Stimulated activated CD4-positive, alpha-beta T cell treated with anti-CD3 and anti-CD28 coated beads, Interleukin-15, amount 100 ng/mL, for 1 hour (primary cell): ENCODE measurements around the gene NAT16.
"Not testable (repeated sequence)": the region's sequence is repeated elsewhere in the genome, so short reads cannot be mapped to it uniquely, and the experiment has no call there.

Experiments used
- DNase-seq, 2 donors: peaks; one replicate each; pipeline ENCODE4 v3.0.0-alpha.2; 2020; ENCODE audit warnings: low read depth in 1 of 2, low spot score in 1 of 2

The NAT16 gene

DNA sequence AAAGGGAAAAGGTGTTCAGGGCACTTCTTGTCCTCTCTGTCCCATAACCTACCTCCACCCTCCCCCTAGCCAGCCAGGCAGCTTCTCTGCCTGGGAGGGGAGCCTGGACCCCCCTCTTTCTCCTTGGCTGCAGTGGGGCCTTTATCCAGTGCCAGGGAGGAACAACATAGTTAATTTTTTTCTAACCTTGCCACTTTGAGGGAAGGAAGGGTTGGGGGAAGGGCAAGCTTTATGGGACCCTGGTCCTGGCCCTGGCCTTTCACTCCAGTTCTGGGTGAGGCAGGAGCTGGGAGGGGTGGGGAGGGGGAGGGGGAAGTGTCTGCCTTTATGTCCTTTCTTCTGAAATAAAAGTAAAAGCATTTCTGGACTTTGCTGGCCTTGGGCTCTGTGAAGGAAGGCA is 19.2 kb downstream of the NAT16 start:
- DNase-seq: no peak

DNA sequence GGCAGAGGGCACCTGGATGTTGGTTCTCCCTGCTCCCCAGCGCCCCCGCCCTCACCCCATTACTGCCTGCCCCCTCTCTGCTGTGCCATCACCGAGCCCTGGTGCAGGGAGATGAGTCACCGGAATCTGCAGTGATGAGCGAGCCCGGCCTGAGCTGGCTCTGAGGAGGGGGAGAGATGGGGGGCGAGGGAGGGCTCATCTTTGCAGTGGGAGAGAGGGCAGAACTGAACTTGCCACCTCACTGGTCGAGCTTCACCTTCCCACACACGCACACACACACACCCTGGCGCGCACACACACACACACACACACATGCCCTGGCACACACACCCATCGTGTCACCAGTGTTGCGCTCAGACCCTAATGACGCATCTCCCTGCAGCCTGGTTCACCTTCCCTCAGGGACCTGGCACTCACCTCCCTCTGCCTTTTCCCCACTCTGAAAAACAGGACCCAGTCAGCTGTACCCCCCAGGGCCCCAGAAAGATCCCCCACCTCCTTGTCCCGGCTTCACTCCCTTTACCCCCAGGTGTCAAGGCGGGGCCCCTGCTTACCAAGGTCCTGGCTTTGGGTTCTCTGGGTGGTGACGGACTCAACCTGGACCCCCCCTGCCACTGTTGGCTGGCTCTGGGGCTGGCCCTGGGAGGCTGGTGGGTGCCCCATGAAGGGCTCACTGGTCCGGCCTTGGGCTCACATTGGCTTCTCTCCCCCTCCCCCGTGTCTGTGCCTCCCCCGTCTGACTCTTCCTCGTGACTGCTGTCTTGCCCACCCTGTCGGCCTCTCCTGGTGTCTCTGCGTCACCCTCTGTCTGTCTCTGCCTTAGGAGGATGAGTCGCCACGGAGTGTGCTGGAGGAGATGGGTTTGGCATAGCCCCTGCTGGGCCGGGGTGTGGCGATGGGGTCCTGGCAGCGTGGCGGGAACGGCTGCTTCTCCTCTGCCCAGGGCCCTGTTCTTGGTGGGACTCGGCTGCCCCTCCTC is 20.1 kb downstream of the NAT16 start:
- no peak for DNase-seq

DNA sequence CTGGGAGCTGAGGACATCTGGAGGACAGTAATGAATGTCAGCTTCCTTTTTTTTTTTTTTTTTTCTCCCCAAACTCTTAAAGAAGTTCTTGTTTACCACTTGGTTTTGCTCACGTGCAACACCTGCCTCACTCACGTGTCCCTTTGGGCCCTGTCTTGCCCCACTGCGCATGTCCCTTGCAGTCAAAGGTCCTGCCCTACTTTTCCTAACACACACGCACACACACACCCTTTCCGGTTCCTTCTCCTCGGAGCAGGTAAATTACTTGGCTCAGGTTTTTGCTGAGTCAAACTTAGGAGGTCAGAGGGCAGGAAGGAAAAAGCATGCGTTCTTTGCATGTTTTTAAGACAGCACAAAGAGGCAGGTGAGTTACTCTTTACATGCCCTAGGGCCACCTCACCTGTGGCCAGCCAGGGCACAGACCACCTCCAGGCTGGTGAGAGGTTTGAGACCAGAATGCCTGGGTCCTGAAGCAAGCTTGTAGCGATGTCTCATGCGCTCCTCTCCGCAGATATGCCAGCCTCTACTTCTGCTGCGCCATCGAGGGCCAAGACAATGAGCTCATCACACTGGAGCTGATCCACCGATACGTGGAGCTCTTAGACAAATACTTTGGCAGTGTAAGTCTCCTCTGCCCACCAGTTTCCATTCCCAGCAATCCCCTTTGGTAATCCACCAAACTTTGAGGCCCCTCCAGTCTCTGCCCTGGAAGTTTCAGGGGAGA is 23.1 kb downstream of the NAT16 start:
- DNase-seq: no peak

DNA sequence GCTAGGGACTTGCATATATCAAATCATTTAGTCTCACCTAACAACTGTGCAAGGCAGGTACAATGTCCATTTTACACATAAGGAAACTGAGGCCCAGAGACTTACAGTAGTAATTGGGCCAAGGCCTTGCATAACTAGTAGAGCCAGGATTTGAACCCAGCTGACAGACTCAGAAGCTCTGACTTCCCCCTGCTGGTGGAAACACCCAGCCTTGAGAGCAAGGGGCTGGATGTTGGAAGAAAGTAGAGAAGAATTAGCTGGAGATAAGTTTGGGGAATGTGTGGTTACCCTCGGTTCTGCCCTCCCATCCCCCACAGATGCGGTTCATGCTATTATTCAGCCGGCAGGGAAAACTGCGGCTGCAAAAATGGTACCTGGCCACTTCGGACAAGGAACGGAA is 23.8 kb downstream of the NAT16 start:
- DNase-seq: no peak

DNA sequence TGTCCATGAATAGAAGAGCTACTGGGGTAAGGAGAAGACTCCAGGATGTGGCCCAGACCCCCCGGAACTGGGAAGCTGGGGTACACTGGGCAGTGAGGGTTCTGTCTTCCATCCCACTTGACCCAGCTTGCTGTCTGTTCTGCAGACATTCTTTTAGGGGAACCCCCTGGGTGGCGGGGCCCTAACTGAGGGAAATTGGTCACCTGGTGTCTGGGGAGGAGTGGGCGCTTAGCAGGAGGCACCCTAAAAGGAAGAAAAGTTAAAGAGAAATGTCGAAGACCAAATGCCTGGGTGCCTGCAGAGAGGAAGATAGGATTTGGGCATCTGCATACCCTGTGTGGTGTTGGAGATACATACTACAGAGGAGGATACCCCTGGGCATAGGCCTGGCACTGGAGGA is 24.8 kb downstream of the NAT16 start:
- DNase-seq: no peak

DNA sequence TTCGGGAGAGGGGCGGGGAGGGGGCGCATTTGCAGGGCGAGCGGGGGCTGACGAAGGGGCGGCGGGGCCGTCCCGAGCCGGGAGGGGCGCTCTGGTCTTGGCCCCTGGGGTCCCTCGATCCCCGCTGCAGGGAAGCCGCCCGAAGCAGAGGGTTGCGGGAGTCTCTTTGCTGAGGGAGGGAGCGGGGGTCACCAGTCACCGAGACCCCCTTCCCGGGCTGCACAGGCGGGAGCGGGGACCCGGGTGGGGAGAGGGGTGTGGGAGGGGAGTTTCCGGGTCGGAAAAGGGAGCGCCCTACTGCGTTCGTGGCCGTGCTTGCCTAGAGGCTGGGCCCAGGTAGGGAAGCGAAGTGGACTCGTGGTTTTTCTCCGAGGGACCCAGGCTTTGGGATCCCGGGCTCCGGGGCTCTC is 25.4 kb downstream of the NAT16 start:
- DNase-seq: no peak

DNA sequence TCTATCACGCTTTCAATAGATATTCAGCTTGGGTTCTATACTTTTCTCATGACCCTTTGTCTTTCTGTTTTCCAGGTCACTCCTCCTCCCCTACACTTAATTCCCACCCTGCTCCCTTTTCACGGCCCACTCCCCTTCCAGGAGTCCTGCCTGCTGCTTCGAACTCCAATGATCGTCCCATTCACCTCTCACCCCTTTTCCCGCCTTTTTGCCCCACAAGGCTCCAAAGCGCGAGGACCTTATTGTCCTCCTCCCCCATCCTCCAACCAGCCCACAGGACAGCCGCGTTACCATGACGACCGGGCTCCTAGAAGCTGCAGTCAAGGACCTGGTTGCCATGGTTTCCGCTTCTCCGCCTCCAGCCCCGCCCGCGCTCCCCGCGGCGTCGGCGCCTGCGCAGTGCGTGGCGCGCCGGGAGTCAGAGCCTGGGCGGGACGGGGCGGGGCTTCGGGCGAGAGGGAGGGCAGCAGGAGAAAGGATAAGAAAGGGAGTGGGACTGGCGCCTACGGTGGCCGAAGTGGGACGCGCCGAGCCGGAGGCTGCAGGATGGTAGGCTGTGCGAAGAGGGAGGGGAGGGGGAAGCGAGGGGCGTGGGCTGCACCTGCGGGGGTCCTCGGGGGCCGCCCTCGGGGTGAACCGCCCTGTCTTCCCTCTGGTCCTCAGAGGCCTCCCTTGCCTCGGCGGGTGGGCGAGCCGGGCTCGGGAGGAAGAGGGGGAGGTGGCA is 26.0 kb downstream of the NAT16 start, which contains the start of gene AP1S1:
TSS of gene AP1S1 (plus strand) at position 508 of the 724 bp plus-strand sequence. CDS start at position 547, 39 bp downstream.
- DNase-seq: peak; percentile 82 to 87

DNA sequence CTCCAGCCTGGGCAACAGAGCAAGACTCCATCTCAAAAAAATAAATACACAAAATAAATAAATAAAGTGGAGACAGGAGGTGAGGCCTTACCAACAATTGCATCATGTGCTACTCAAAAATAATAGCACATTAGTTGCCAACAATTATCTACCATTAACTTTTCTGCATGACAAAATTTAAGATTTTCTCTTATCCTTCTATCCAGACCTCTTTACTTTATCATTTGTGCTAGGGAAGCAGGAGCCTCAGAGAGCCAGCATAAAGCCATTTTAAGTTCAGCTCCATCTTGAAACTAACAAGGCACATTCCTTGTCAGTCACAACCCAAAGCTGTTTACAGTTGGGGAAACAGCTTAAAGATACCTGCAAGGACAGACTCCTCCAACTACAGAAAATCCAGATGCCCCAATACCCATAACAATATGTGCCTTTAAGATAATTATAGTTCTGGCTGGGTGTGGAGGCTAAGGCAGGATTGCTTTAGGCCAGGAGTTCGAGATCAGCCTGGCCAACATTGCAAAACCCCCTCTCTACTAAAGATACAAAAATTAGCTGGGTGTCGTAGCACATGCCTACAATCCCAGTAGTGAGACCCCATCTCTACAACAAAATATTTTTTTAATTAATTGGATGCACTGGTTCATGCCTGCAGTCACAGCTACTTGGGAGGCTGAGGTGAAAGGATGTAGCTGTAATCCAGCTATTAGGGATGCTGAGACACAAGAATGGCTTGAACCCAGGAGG is 28.0 kb downstream of the NAT16 start:
- DNase-seq: no peak

DNA sequence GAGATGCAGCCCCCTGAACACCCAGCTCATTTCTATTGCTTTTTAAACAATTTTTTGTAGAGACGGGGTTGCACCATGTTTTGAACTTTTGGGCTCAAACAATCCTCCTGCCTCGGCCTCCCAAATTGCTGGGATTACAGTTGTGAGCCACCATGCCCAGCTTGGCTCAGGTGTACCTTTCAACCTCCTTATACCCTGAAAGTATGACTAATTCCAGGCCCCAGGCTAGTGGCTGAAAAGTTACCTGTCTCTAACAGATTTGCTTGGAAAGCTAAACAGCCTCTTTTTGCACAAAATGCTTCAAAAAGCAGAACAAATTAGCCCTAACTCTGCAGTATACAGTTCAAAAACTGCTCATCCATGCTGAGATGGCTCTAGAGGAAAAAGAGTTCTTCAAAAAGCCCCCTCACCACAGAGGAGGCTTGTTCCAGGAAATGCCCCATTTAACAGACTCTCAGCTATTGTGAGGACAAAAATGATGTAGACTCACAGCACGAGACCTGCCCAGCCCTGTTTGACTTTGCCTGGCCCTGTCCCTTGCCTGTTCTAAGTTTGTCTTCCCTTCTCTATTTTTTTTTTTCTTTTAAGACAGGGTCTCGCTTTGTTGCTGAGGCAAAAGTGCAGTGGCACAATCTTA is 39.2 kb downstream of the NAT16 start:
- DNase-seq: no peak

DNA sequence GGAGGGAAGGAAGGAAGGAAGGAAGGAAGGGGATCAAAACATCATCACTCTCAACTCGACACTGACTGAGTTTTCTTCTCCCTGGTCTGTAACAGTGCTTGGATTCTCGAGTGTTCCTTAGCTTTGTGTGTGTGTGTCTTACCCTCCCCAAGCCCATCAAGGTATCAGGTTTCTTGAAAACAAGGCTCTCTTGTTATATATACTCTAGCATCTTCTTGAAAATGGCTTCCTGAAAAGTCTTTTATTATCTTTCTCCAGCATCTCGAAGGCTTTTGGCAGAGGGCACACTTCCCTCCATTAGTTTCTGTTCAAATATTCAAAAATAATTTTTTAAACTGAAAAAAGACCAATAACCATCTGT is 39.8 kb downstream of the NAT16 start:
- no peak for DNase-seq

DNA sequence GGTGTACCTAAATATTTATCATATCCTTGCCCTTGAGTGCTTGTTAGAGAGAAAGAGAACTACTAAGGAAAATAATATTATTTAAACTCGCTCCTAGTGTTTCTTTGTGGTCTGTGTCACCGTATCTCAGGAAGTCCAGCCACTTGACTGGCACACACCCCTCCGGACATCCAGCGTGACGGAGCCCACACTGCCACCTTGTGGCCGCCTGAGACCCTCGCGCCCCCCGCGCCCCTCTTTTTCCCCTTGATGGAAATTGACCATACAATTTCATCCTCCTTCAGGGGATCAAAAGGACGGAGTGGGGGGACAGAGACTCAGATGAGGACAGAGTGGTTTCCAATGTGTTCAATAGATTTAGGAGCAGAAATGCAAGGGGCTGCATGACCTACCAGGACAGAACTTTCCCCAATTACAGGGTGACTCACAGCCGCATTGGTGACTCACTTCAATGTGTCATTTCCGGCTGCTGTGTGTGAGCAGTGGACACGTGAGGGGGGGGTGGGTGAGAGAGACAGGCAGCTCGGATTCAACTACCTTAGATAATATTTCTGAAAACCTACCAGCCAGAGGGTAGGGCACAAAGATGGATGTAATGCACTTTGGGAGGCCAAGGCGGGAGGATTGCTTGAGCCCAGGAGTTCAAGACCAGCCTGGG is 41.8 kb downstream of the NAT16 start:
- DNase-seq: peak; percentile 64 to 72

DNA sequence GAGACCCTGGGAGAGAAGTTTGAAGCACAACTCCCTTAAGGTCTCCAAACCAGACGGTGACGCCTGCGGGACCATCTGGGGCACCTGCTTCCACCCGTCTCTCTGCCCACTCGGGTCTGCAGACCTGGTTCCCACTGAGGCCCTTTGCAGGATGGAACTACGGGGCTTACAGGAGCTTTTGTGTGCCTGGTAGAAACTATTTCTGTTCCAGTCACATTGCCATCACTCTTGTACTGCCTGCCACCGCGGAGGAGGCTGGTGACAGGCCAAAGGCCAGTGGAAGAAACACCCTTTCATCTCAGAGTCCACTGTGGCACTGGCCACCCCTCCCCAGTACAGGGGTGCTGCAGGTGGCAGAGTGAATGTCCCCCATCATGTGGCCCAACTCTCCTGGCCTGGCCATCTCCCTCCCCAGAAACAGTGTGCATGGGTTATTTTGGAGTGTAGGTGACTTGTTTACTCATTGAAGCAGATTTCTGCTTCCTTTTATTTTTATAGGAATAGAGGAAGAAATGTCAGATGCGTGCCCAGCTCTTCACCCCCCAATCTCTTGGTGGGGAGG is 42.4 kb downstream of the NAT16 start:
- no peak for DNase-seq

DNA sequence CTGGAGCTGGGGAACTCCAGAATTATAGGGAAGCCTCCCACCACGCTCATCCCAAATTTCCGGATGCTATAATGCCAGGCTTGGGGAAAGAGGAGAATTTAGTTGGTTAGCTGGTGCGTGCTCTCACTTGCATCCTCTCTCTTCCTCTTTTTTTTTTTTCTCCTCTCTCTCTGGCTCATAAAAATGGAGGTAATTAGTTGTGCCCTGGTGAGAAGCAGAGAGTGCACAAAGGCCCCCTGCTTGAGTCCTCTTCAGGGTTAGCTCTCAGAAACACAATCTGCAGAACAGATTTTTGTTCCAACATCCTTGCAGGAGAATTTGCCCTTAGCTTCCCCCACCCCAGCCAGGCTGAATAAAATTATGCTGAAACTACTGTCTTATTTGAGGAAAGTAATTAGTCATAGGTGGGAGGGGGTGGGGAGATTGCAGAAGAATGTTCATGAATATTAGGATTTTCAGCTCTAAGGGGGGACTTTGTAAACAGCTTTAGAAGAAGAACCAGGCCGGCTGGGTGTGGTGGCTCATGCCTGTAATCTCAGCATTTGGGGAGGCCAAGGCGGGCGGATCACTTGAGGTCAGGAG is 45.6 kb downstream of the NAT16 start:
- DNase-seq: no peak

DNA sequence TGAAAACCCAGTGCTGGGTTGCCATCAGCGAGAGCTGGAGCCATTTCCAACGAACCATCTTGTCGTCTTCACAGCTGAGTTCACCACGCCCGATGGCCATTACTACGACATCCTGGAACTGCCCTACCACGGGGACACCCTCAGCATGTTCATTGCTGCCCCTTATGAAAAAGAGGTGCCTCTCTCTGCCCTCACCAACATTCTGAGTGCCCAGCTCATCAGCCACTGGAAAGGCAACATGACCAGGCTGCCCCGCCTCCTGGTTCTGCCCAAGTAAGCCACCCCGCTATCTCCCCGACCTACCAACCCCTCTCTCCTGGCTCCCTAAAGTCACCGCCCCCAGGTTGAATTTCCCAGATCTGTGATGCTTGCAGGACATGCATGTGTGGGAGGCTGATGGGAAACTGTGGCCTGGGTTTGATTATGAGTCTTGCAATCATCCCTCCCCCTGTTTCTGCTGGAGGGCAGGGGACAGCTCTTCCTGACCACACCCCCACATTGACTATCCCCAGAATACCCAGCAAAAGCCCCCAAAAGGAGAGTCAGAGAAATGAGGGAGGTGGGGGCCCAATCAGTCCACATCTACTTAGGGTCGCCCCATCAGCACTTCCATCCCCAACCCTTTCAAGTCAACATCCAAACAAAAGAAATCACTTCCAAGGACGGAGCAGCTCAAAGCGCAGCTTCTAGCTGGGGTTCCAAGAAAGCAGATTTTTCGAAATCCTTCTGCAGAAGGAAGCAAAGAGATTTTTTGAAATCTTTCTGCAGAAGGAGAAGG is 46.3 kb downstream of the NAT16 start:
- DNase-seq: no peak

DNA sequence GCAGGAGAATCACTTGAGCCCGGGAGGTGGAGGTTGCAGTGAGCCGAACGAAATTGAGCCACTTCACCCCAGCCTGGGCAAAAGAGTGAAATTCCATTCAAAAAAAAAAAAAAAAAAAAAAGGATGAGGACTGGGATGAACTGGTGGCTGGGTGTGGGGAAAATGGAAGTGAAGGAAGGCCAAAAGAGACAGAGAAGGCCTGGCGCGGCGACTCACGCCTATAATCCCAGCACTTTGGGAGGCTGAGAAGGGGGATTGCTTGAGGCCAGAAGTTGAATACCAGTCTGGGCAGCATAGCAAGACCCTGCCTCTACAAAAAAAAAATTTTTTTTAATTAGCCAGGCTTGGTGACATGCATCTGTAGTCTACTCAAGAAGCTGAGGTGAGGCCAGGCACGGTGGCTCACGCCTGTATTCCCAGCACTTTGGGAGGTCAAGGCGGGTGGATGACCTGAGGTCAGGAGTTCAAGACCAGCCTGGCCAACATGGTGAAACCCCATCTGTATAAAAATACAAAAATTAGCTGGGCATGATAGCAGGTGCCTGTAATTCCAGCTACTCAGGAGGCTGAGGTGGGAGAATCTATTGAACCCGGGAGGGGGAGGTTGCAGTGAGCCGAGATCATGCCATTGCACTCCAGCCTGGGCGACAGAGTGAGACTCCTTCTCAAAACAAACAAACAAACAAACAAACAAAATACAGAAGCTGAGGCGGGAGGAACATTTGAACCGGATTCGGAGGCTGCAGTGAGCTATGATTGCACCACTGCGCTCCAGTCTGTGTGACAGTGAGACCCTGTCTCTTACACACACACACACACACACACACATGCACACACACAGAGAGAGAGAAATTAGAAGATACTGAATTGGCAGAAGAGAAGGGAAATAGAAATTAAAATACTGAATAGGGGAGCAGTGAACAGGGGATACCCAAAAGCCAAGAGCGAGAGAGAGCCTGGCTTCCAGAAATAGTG is 47.2 kb downstream of the NAT16 start:
- DNase-seq: not testable (repeated sequence)

DNA sequence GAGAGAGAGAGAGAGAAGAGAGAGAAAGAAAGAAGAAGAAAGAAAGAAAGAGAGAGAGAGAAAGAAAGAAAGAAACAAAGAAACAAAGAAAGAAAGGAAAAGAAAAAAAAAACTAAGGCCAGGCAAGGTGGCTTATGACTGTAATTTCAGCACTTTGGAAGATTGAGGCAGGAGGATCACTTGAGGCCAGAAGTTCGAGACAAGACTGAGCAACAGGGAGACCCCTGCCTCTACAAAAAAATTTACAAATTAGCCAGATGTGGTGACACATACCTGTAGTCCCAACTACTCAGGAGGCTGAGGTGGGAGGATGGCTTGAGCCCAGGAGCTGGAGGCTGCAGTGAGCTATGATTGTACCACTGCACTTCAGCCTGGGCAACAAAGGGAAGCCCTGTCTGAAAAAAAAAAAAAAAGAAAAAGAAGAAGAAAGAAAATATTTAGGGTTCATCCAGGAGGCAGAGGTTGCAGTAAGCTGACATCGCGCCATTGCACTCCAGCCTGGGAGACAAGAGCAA is 50.4 kb downstream of the NAT16 start:
- no peak for DNase-seq
